ENCODE measurements around the gene PDILT.
"Not testable (repeated sequence)": the region's sequence is repeated elsewhere in the genome, so short reads cannot be mapped to it uniquely, and the experiment has no call there.

PDILT gene

GRCh38 chr16:20440731-20441130 is 36.2 kb upstream of the PDILT start:
- H3K56ac ChIP-seq (ENCODE audit: low read length); H3K4me2 ChIP-seq (ENCODE audit: low read length); H4K5ac ChIP-seq (ENCODE audit: low read length); H3K18ac ChIP-seq (ENCODE audit: low read length); H2BK5ac ChIP-seq (ENCODE audit: low read length); H3K36me3 ChIP-seq (ENCODE audit: control insufficient read depth, insufficient read depth, low read length); H3K79me2 ChIP-seq (ENCODE audit: control insufficient read depth, insufficient read depth, low read length); H2BK120ac ChIP-seq (ENCODE audit: low read depth, low read length); H3K23ac ChIP-seq (ENCODE audit: low read length); H3K4me3 ChIP-seq (ENCODE audit: low read length); DNase-seq; H2BK15ac ChIP-seq (replicated peaks; ENCODE audit: low read depth); H3K4me1 ChIP-seq (ENCODE audit: control insufficient read depth, low read depth, low read length); H3K27ac ChIP-seq (ENCODE audit: low read depth, low read length); H2AK5ac ChIP-seq (ENCODE audit: low read length); H3K4ac ChIP-seq (ENCODE audit: low read depth, low read length); H3K9ac ChIP-seq (ENCODE audit: low read length); H3K27me3 ChIP-seq (ENCODE audit: insufficient read depth, low read length, poor library complexity); H4K8ac ChIP-seq (ENCODE audit: low read depth, low read length); H3K79me1 ChIP-seq (ENCODE audit: low read length): not testable (repeated sequence)
- WGBS (ENCODE audit: extremely low coverage, insufficient coverage, low lambda C conversion rate): no CpG with 5 or more reads among the region's 1 CpG

- H3K79me2 ChIP-seq (ENCODE audit: control insufficient read depth, insufficient read depth, low read length); H3K4ac ChIP-seq (ENCODE audit: low read depth, low read length); H3K18ac ChIP-seq (ENCODE audit: low read length); H3K4me3 ChIP-seq (ENCODE audit: low read length); H3K27ac ChIP-seq (ENCODE audit: low read depth, low read length); H4K5ac ChIP-seq (ENCODE audit: low read length); H3K4me1 ChIP-seq (ENCODE audit: control insufficient read depth, low read depth, low read length); H3K4me2 ChIP-seq (ENCODE audit: low read length); H4K8ac ChIP-seq (ENCODE audit: low read depth, low read length); H3K36me3 ChIP-seq (ENCODE audit: control insufficient read depth, insufficient read depth, low read length); H3K9ac ChIP-seq (ENCODE audit: low read length); H3K79me1 ChIP-seq (ENCODE audit: low read length); DNase-seq; H3K23ac ChIP-seq (ENCODE audit: low read length); H2BK120ac ChIP-seq (ENCODE audit: low read depth, low read length); H3K27me3 ChIP-seq (ENCODE audit: insufficient read depth, low read length, poor library complexity); H2BK5ac ChIP-seq (ENCODE audit: low read length); H2AK5ac ChIP-seq (ENCODE audit: low read length); H2BK15ac ChIP-seq (replicated peaks; ENCODE audit: low read depth); H3K56ac ChIP-seq (ENCODE audit: low read length): not testable (repeated sequence)
- no CpG with 5 or more reads among the region's 3 CpGs for WGBS (ENCODE audit: extremely low coverage, insufficient coverage, low lambda C conversion rate)
Measured at GRCh38 chr16:20439820-20440231, 35.3 kb upstream of the PDILT start.

GRCh38 chr16:20438950-20439349 is 34.4 kb upstream of the PDILT start:
- H2BK5ac ChIP-seq (ENCODE audit: low read length); DNase-seq; H3K27me3 ChIP-seq (ENCODE audit: insufficient read depth, low read length, poor library complexity); H2BK120ac ChIP-seq (ENCODE audit: low read depth, low read length); H3K9ac ChIP-seq (ENCODE audit: low read length); H4K5ac ChIP-seq (ENCODE audit: low read length); H3K56ac ChIP-seq (ENCODE audit: low read length); H3K23ac ChIP-seq (ENCODE audit: low read length); H3K79me1 ChIP-seq (ENCODE audit: low read length); H2BK15ac ChIP-seq (replicated peaks; ENCODE audit: low read depth); H3K4ac ChIP-seq (ENCODE audit: low read depth, low read length); H3K4me3 ChIP-seq (ENCODE audit: low read length); H3K36me3 ChIP-seq (ENCODE audit: control insufficient read depth, insufficient read depth, low read length); H3K79me2 ChIP-seq (ENCODE audit: control insufficient read depth, insufficient read depth, low read length); H3K4me1 ChIP-seq (ENCODE audit: control insufficient read depth, low read depth, low read length); H3K4me2 ChIP-seq (ENCODE audit: low read length); H4K8ac ChIP-seq (ENCODE audit: low read depth, low read length); H3K27ac ChIP-seq (ENCODE audit: low read depth, low read length); H2AK5ac ChIP-seq (ENCODE audit: low read length); H3K18ac ChIP-seq (ENCODE audit: low read length): not testable (repeated sequence)
- no CpG with 5 or more reads among the region's 2 CpGs for WGBS (ENCODE audit: extremely low coverage, insufficient coverage, low lambda C conversion rate)

- Histone ChIP-seq H4K5ac (ENCODE audit: low read length) (no peak overlapping the region), H3K4ac (ENCODE audit: low read depth, low read length) (no peak overlapping the region), H2AK5ac (ENCODE audit: low read length) (no peak overlapping the region), H3K9ac (ENCODE audit: low read length) (no peak overlapping the region), H3K27ac (ENCODE audit: low read depth, low read length) (no peak overlapping the region), H3K27me3 (ENCODE audit: insufficient read depth, low read length, poor library complexity) (no peaks in the 10 kb centered on the region), H3K79me2 (ENCODE audit: control insufficient read depth, insufficient read depth, low read length) (no peaks in the 10 kb centered on the region), H4K8ac (ENCODE audit: low read depth, low read length) (no peak overlapping the region), H2BK5ac (ENCODE audit: low read length) (no peak overlapping the region), H3K36me3 (ENCODE audit: control insufficient read depth, insufficient read depth, low read length) (no peaks in the 10 kb centered on the region), H3K4me2 (ENCODE audit: low read length) (no peak overlapping the region), H2BK120ac (ENCODE audit: low read depth, low read length) (no peak overlapping the region), H3K4me1 (ENCODE audit: control insufficient read depth, low read depth, low read length) (no peaks in the 10 kb centered on the region), H3K18ac (ENCODE audit: low read length) (no peak overlapping the region), H3K23ac (ENCODE audit: low read length) (no peak overlapping the region), H2BK15ac (replicated peaks; ENCODE audit: low read depth) (no peak overlapping the region), H3K56ac (ENCODE audit: low read length) (no peak overlapping the region), H3K79me1 (ENCODE audit: low read length) (no peaks in the 10 kb centered on the region), H3K4me3 (ENCODE audit: low read length) (no peak overlapping the region)
- DNase-seq: no peak
- no CpG with 5 or more reads among the region's 11 CpGs for WGBS (ENCODE audit: extremely low coverage, insufficient coverage, low lambda C conversion rate)
Measured at GRCh38 chr16:20430948-20431347, 26.4 kb upstream of the PDILT start.

- 100% methylated on average over 1 of the region's 1 CpG for WGBS (ENCODE audit: extremely low coverage, insufficient coverage, low lambda C conversion rate)
- H3K27me3 ChIP-seq (ENCODE audit: insufficient read depth, low read length, poor library complexity); H4K8ac ChIP-seq (ENCODE audit: low read depth, low read length); H3K4me2 ChIP-seq (ENCODE audit: low read length); H4K5ac ChIP-seq (ENCODE audit: low read length); H3K79me1 ChIP-seq (ENCODE audit: low read length); H3K79me2 ChIP-seq (ENCODE audit: control insufficient read depth, insufficient read depth, low read length); H2BK5ac ChIP-seq (ENCODE audit: low read length); H3K27ac ChIP-seq (ENCODE audit: low read depth, low read length); H3K56ac ChIP-seq (ENCODE audit: low read length); H2BK15ac ChIP-seq (replicated peaks; ENCODE audit: low read depth); H3K4me3 ChIP-seq (ENCODE audit: low read length); H2AK5ac ChIP-seq (ENCODE audit: low read length); H3K36me3 ChIP-seq (ENCODE audit: control insufficient read depth, insufficient read depth, low read length); DNase-seq; H3K23ac ChIP-seq (ENCODE audit: low read length); H3K9ac ChIP-seq (ENCODE audit: low read length); H3K18ac ChIP-seq (ENCODE audit: low read length); H2BK120ac ChIP-seq (ENCODE audit: low read depth, low read length); H3K4ac ChIP-seq (ENCODE audit: low read depth, low read length); H3K4me1 ChIP-seq (ENCODE audit: control insufficient read depth, low read depth, low read length): not testable (repeated sequence)
Measured at GRCh38 chr16:20430480-20430879, 25.9 kb upstream of the PDILT start.

- H3K4me2 ChIP-seq (ENCODE audit: low read length); H4K5ac ChIP-seq (ENCODE audit: low read length); H3K4me1 ChIP-seq (ENCODE audit: control insufficient read depth, low read depth, low read length); H2BK15ac ChIP-seq (replicated peaks; ENCODE audit: low read depth); H3K27ac ChIP-seq (ENCODE audit: low read depth, low read length); H3K18ac ChIP-seq (ENCODE audit: low read length); H3K79me1 ChIP-seq (ENCODE audit: low read length); H3K79me2 ChIP-seq (ENCODE audit: control insufficient read depth, insufficient read depth, low read length); H3K36me3 ChIP-seq (ENCODE audit: control insufficient read depth, insufficient read depth, low read length); H3K27me3 ChIP-seq (ENCODE audit: insufficient read depth, low read length, poor library complexity); H2AK5ac ChIP-seq (ENCODE audit: low read length); H3K9ac ChIP-seq (ENCODE audit: low read length); H3K23ac ChIP-seq (ENCODE audit: low read length); H2BK120ac ChIP-seq (ENCODE audit: low read depth, low read length); H3K4ac ChIP-seq (ENCODE audit: low read depth, low read length); H4K8ac ChIP-seq (ENCODE audit: low read depth, low read length); H3K56ac ChIP-seq (ENCODE audit: low read length); H2BK5ac ChIP-seq (ENCODE audit: low read length); DNase-seq; H3K4me3 ChIP-seq (ENCODE audit: low read length): not testable (repeated sequence)
- WGBS (ENCODE audit: extremely low coverage, insufficient coverage, low lambda C conversion rate): no CpG with 5 or more reads among the region's 7 CpGs
Measured at GRCh38 chr16:20429499-20429898, 25.0 kb upstream of the PDILT start.

All from mesendoderm (in vitro differentiated cells).